CD4-positive, alpha-beta T cell (primary cell): Measurements from ENCODE around the gene PLXNA2. TPM values are rescaled to one million over a fixed set of nuclear protein-coding genes. Genes with fewer than 3 reads are reported as not detected.

Experiments
- ATAC-seq: fragments of 200-7000 bp; cut with Tn5 transposase; one replicate; pipeline ENCODE4 v1.10.0; 2022; ENCODE audit warnings: mild to moderate bottlenecking; ENCODE audit not compliant: poor library complexity
- CTCF ChIA-PET: fragments of 350-600 bp; sonication (Branson Sonifier 250); formaldehyde crosslinking; loops from one replicate; lab custom pipeline; 2021; ENCODE audit warnings: antibody characterized with exemption, inconsistent platforms; lab: Charles Lee
- POLR2A ChIA-PET: fragments of 350-600 bp; sonication (Branson Sonifier 250); formaldehyde crosslinking; loops from one replicate; lab custom pipeline; 2021; ENCODE audit warnings: antibody characterized with exemption, inconsistent platforms; lab: Charles Lee
- DNase-seq, 14 experiments: peaks; one replicate each; pipeline ENCODE4 v3.0.0-alpha.2; 2013 to 2020; ENCODE audit warnings: mixed read lengths in 2 of 14
- H3K27ac ChIP-seq, 2 donors: one replicate each; pipeline versions ENCODE4 v1.5.1 to v1.7.0; 2013; ENCODE audit warnings: low read length in 2 of 2, low read depth in 1 of 2, mild to moderate bottlenecking in 1 of 2
- H3K27me3 ChIP-seq, 2 experiments: 1 replicate in 1 of 2; 2 replicates in 1 of 2; pipeline versions ENCODE4 v1.6.1 to v1.7.0; 2013; ENCODE audit warnings: low read length in 2 of 2, control low read depth in 1 of 2, mild to moderate bottlenecking in 1 of 2, moderate library complexity in 1 of 2; ENCODE audit not compliant: insufficient read depth in 2 of 2, control insufficient read depth in 1 of 2
- H3K36me3 ChIP-seq: one replicate; pipeline ENCODE4 v1.6.1; 2013; ENCODE audit warnings: low read length, control low read depth; ENCODE audit not compliant: insufficient read depth
- H3K4me1 ChIP-seq: one replicate; pipeline ENCODE4 v1.6.1; 2013; ENCODE audit warnings: low read length, control low read depth; ENCODE audit not compliant: insufficient read depth
- H3K4me3 ChIP-seq: one replicate; pipeline ENCODE4 v1.5.1; 2013; ENCODE audit warnings: mild to moderate bottlenecking, low read length, moderate library complexity
- H3K9me3 ChIP-seq, 2 experiments: 1 replicate in 1 of 2; 2 replicates in 1 of 2; pipeline versions ENCODE4 v1.6.1 to v1.7.0; 2013; ENCODE audit warnings: low read length in 2 of 2, mild to moderate bottlenecking in 2 of 2, control low read depth in 1 of 2, moderate library complexity in 1 of 2; ENCODE audit not compliant: control insufficient read depth in 1 of 2, insufficient read depth in 1 of 2
- H3K27ac Mint-ChIP-seq: one replicate; pipeline ENCODE4 v1.8.0; 2020; ENCODE audit warnings: mixed read lengths
- H3K27me3 Mint-ChIP-seq: one replicate; pipeline ENCODE4 v1.8.0; 2021; ENCODE audit warnings: mixed read lengths
- H3K36me3 Mint-ChIP-seq: one replicate; pipeline ENCODE4 v1.8.0; 2021; ENCODE audit warnings: low read depth, mixed read lengths
- H3K4me1 Mint-ChIP-seq: one replicate; pipeline ENCODE4 v1.8.0; 2021; ENCODE audit warnings: low read depth, mixed read lengths
- H3K4me3 Mint-ChIP-seq: one replicate; pipeline ENCODE4 v1.8.0; 2020; ENCODE audit warnings: mild to moderate bottlenecking, mixed read lengths
- H3K9me3 Mint-ChIP-seq: one replicate; pipeline ENCODE4 v1.8.0; 2020; ENCODE audit warnings: mixed read lengths
- intact Hi-C, 2 experiments: fragments of 100-400 bp; cut with DNase I in 1 of 2; cut with micrococcal nuclease in 1 of 2; formaldehyde crosslinking; loops; one replicate each; pipeline versions ENCODE4 v1.15.1 to v1.9.0; 2023 to 2025; cut with DNase I, micrococcal nuclease
- total RNA-seq, 174 experiments: library from RNA in 2 of 174; stranded (reverse) in 2 of 174; gene quantifications; one replicate each; pipeline ENCODE4 v1.2.3 and lab custom pipeline; 2021 to 2026
- TF ChIP-seq, protein P1 (sequence below): fragments of 200-600 bp; IDR thresholded peaks from one replicate; pipeline ENCODE4 v1.8.0; 2022; ENCODE audit warnings: antibody characterized with exemption, mild to moderate bottlenecking

The PLXNA2 gene
- total RNA-seq, 2 experiments from 2014 or later, result 0.75 to 0.77 TPM

DNA sequence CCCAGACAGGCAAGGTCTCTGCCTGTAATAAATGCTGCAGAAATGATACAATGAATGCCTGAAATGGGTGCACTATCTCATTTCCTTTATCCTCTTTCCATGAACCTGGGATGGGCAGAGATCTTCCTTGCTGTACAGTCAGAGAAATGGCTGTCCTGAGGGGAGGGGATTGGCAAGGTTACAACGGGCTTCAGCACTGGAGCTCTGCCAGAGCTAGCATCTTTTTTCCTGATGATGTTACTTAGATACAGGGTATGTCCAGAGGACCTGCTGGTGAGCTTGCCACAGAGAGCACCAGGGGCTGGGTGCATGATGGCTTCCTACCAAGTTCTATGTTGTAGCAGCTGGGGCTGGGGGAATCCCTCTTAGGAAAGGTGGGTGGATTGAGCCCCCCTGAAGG, 115.1 kb downstream of the PLXNA2 start:
- POLR2A ChIA-PET, result no interaction called here

DNA sequence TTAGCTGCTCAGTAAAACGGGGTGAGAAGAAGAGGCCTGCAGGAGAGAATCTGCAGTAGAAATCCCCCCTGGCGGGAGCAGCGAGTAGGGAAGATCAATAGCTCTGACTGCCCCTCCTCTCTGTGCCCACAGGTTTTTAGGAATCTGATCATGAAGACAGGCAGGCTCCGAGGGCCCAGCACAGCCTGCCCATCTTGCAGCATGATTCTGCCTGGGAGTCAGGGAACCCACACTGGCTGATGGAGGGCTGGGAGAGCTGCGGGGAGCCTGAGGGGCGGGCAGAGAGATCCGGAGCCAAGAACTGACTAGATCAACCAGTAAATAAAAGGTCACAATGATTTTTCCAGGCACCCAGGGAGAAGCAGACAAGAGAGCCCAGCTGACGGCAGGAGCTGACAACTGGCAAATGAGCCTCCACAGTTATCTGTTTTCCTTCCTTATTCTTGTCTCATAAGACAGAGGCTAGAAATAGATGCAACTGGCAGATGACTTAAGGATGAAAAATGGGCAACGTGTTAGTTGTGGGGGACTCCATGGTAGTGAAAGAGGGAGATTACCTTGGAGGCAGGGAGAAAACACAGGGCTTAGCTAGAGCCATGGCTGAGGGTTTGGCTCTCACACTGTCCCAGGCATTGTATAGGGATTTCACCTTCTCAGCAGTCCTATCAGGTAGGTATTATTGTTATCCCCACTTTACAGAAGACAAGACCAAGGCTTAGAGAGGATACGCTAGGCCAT, 116.2 kb downstream of the PLXNA2 start:
- CTCF ChIA-PET, result no interaction called here
- no peaks in the 10 kb centered on the region for H3K4me1 Mint-ChIP-seq
- no peaks in the 10 kb centered on the region for H3K9me3 Mint-ChIP-seq
- DNase-seq, result no peak
- H3K4me3 Mint-ChIP-seq, result no peak overlapping the region
- Histone ChIP-seq H3K36me3 (no peaks in the 10 kb centered on the region), H3K27ac (no peak overlapping the region), H3K4me3 (no peak overlapping the region), H3K27me3 (peaks cover 5 to 11% of the 10 kb centered on the region in 2 experiments), H3K9me3 (peaks cover 0 to 4% of the 10 kb centered on the region in 2 experiments), H3K4me1 (peaks cover 7% of the 10 kb centered on the region)
- peaks cover 30% of the 10 kb centered on the region for H3K27me3 Mint-ChIP-seq
- no peak for ATAC-seq
- no peaks in the 10 kb centered on the region for H3K36me3 Mint-ChIP-seq
- POLR2A ChIA-PET, result no interaction called here
- intact Hi-C loops, result no loop called here
- TF ChIP-seq, protein P1, sequence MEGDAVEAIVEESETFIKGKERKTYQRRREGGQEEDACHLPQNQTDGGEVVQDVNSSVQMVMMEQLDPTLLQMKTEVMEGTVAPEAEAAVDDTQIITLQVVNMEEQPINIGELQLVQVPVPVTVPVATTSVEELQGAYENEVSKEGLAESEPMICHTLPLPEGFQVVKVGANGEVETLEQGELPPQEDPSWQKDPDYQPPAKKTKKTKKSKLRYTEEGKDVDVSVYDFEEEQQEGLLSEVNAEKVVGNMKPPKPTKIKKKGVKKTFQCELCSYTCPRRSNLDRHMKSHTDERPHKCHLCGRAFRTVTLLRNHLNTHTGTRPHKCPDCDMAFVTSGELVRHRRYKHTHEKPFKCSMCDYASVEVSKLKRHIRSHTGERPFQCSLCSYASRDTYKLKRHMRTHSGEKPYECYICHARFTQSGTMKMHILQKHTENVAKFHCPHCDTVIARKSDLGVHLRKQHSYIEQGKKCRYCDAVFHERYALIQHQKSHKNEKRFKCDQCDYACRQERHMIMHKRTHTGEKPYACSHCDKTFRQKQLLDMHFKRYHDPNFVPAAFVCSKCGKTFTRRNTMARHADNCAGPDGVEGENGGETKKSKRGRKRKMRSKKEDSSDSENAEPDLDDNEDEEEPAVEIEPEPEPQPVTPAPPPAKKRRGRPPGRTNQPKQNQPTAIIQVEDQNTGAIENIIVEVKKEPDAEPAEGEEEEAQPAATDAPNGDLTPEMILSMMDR, result no peak
- H3K27ac Mint-ChIP-seq, result no peak overlapping the region

More for the DNA sequence above, 115.1 kb downstream of the PLXNA2 start:
- H3K4me1 Mint-ChIP-seq, result no peaks in the 10 kb centered on the region
- peaks cover 30% of the 10 kb centered on the region for H3K27me3 Mint-ChIP-seq
- peaks cover 7% of the 10 kb centered on the region for H3K4me1 ChIP-seq
- no peak for DNase-seq
- intact Hi-C loops, result no loop called here
- no peak overlapping the region for H3K27ac Mint-ChIP-seq
- H3K36me3 ChIP-seq, result no peaks in the 10 kb centered on the region
- no peaks in the 10 kb centered on the region for H3K9me3 Mint-ChIP-seq
- no peaks in the 10 kb centered on the region for H3K36me3 Mint-ChIP-seq
- H3K9me3 ChIP-seq, result peaks cover 0 to 4% of the 10 kb centered on the region in 2 experiments
- CTCF ChIA-PET, result no interaction called here
- TF ChIP-seq, protein P1, result no peak
- H3K4me3 Mint-ChIP-seq, result no peak overlapping the region
- no peak overlapping the region for H3K27ac ChIP-seq
- H3K27me3 ChIP-seq, result peaks cover 5 to 11% of the 10 kb centered on the region in 2 experiments
- no peak for ATAC-seq
- H3K4me3 ChIP-seq, result no peak overlapping the region

DNA sequence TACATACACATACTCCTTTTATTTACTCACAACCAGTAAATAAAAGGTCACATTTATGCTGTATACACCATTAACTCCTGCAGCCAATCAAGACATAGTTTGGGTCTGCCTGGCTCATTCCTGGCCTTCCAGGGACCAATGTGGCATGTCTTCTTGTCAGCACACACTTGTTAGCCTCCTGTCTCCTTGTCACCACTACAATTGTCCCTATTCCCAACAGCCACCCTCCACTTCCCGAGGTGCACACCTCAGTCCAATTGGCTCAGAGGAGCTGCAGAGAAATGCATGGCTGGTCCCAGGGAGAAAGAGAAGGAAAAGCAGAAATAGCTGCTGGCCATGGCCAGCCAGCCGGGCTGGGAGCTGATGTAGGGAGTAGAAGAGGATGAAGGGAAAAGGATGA, 116.9 kb downstream of the PLXNA2 start:
- ChIA-PET POLR2A (no interaction called here), CTCF (no interaction called here)
- Mint-ChIP-seq H3K27me3 (peaks cover 30% of the 10 kb centered on the region), H3K36me3 (no peaks in the 10 kb centered on the region), H3K4me3 (no peak overlapping the region), H3K4me1 (no peaks in the 10 kb centered on the region), H3K27ac (no peak overlapping the region), H3K9me3 (no peaks in the 10 kb centered on the region)
- no peak for DNase-seq
- Histone ChIP-seq H3K27me3 (peaks cover 5 to 11% of the 10 kb centered on the region in 2 experiments), H3K9me3 (peaks cover 0 to 4% of the 10 kb centered on the region in 2 experiments), H3K4me1 (peaks cover 6% of the 10 kb centered on the region), H3K4me3 (no peak overlapping the region), H3K36me3 (no peaks in the 10 kb centered on the region), H3K27ac (no peak overlapping the region)
- no peak for ATAC-seq
- TF ChIP-seq, protein P1, result no peak
- intact Hi-C loops, result no loop called here
